SK-N-MC (cell line): ENCODE measurements around the gene EMX2.

Experiments
- EZH2 ChIP-seq: fragments of 200-600 bp; sonication (generic); IDR thresholded peaks from one replicate; pipeline ENCODE4 v1.6.1; 2017; ENCODE audit warnings: antibody characterized with exemption
- FOXP2 ChIP-seq: optimal IDR thresholded peaks from 2 replicates; pipeline ENCODE3; 2011; ENCODE audit warnings: mild to moderate bottlenecking, moderate library complexity; ENCODE audit not compliant: insufficient read depth; ENCODE audit errors: extremely low read length, control extremely low read depth
- POLR2AphosphoS5 ChIP-seq: IDR thresholded peaks from 2 replicates; pipeline ENCODE4 v1.6.1; 2012; ENCODE audit warnings: mild to moderate bottlenecking, low read depth, low read length, borderline replicate concordance

GRCh38 chr10:117597216-117597615, 54.7 kb downstream of the EMX2 start:
- no peak for TF ChIP-seq POLR2AphosphoS5
- no peak for TF ChIP-seq EZH2
- TF ChIP-seq FOXP2, result no peak
